CD8-positive, alpha-beta memory T cell (primary cell): Measurements from ENCODE around the gene DEDD. TPM values are rescaled to one million over a fixed set of nuclear protein-coding genes. Genes with fewer than 3 reads are reported as not detected.

Experiments used
- CTCF ChIA-PET: fragments of 350-600 bp; sonication (Branson Sonifier 250); formaldehyde crosslinking; loops from one replicate; lab custom pipeline; 2021; ENCODE audit warnings: antibody characterized with exemption; lab: Charles Lee
- POLR2A ChIA-PET: fragments of 350-600 bp; sonication (Branson Sonifier 250); formaldehyde crosslinking; loops from one replicate; lab custom pipeline; 2021; ENCODE audit warnings: antibody characterized with exemption; lab: Charles Lee
- DNase-seq, 5 donors: peaks; one replicate each; pipeline versions ENCODE4 v3.0.0 to v3.0.0-alpha.2; 2020 to 2022; ENCODE audit warnings: mixed read lengths in 1 of 5
- H3K27ac ChIP-seq: one replicate; pipeline ENCODE4 v1.7.0; 2013; ENCODE audit warnings: low read depth, mild to moderate bottlenecking, low read length, moderate library complexity
- H3K27me3 ChIP-seq: 2 replicates; pipeline ENCODE4 v1.7.0; 2013; ENCODE audit warnings: low read length, mild to moderate bottlenecking; ENCODE audit not compliant: insufficient read depth, poor library complexity, severe bottlenecking
- H3K36me3 ChIP-seq: 2 replicates; pipeline ENCODE4 v1.7.0; 2013; ENCODE audit warnings: mild to moderate bottlenecking, low read length, moderate library complexity; ENCODE audit not compliant: insufficient read depth
- H3K4me1 ChIP-seq: 2 replicates; pipeline ENCODE4 v1.7.0; 2013; ENCODE audit warnings: mild to moderate bottlenecking, low read length, moderate library complexity; ENCODE audit not compliant: insufficient read depth
- H3K4me3 ChIP-seq: 2 replicates; pipeline ENCODE4 v1.7.0; 2013; ENCODE audit warnings: mild to moderate bottlenecking, low read length
- H3K9me3 ChIP-seq: 2 replicates; pipeline ENCODE4 v1.7.0; 2013; ENCODE audit warnings: mild to moderate bottlenecking, low read length
- H3K27ac Mint-ChIP-seq, 8 donors: one replicate each; pipeline ENCODE4 v1.8.0; 2020 to 2021; ENCODE audit warnings: mixed read lengths in 8 of 8, mild to moderate bottlenecking in 6 of 8, inconsistent platforms in 3 of 8, moderate library complexity in 3 of 8
- H3K27me3 Mint-ChIP-seq, 2 donors: one replicate each; pipeline ENCODE4 v1.8.0; 2020 to 2021; ENCODE audit warnings: mixed read lengths in 2 of 2, mild to moderate bottlenecking in 1 of 2, moderate library complexity in 1 of 2
- H3K36me3 Mint-ChIP-seq, 3 donors: one replicate each; pipeline ENCODE4 v1.8.0; 2020 to 2021; ENCODE audit warnings: mixed read lengths in 3 of 3, inconsistent platforms in 1 of 3, mild to moderate bottlenecking in 1 of 3
- H3K4me1 Mint-ChIP-seq, 3 donors: one replicate each; pipeline ENCODE4 v1.8.0; 2020 to 2021; ENCODE audit warnings: mixed read lengths in 3 of 3, inconsistent platforms in 1 of 3, mild to moderate bottlenecking in 1 of 3
- H3K4me3 Mint-ChIP-seq, 7 donors: one replicate each; pipeline ENCODE4 v1.8.0; 2020 to 2021; ENCODE audit warnings: mixed read lengths in 7 of 7, mild to moderate bottlenecking in 6 of 7, moderate library complexity in 4 of 7, inconsistent platforms in 2 of 7
- H3K9me3 Mint-ChIP-seq, 5 donors: one replicate each; pipeline ENCODE4 v1.8.0; 2020 to 2022; ENCODE audit warnings: mixed read lengths in 5 of 5, mild to moderate bottlenecking in 3 of 5, moderate library complexity in 2 of 5, inconsistent platforms in 1 of 5
- polyA plus RNA-seq: library from polyadenylated mRNA; unstranded; fragments of 300-500 nt; fragmentation: Illumina TruSeq; gene quantifications from one replicate; pipeline ENCODE4 v1.2.3, GENCODE V29; 2021
- total RNA-seq, 2 experiments: library from RNA; stranded (reverse); gene quantifications; one replicate each; pipeline ENCODE4 v1.2.3, GENCODE V29; 2021

The DEDD gene
- total and polyA plus RNA-seq, 3 experiments from 2014 or later, result 30.0 to 41.9 (median 41.0) TPM

GRCh38 chr1:161171191-161171590, 38.7 kb upstream of the DEDD start:
- H3K4me1 Mint-ChIP-seq, result peaks cover 48 to 67% (median 64%) of the 10 kb centered on the region in 3 donors
- peaks cover 53% of the 10 kb centered on the region for H3K36me3 ChIP-seq
- H3K9me3 ChIP-seq, result no peaks in the 10 kb centered on the region
- peaks cover 0 to 79% (median 17%) of the 10 kb centered on the region in 3 donors for H3K36me3 Mint-ChIP-seq
- peaks cover 15% of the 10 kb centered on the region for H3K4me1 ChIP-seq
- no peaks in the 10 kb centered on the region for H3K27me3 ChIP-seq
- H3K4me3 ChIP-seq, result no peak overlapping the region
- POLR2A ChIA-PET, result interaction anchor here (1.2 kb wide), 1 partner anchor 11 kb away, joined by 5 read pairs; no protein-coding TSS in a partner anchor
- peaks cover 0 to 3% of the 10 kb centered on the region in 2 donors for H3K27me3 Mint-ChIP-seq
- H3K27ac Mint-ChIP-seq, result peak overlapping the region in 4 of 8 donors; percentile 32 to 89 (median 64)
- no peak for DNase-seq
- CTCF ChIA-PET, result interaction anchor here (0.9 to 2.0 kb wide), 3 partner anchors 22 to 135 kb away, joined by 3 to 7 read pairs (median 3); partner anchors contain the start of gene TOMM40L
- peak overlapping the region in 1 of 7 donors; percentile 60 for H3K4me3 Mint-ChIP-seq
- H3K27ac ChIP-seq, result no peak overlapping the region
- H3K9me3 Mint-ChIP-seq, result no peaks in the 10 kb centered on the region

- Histone ChIP-seq H3K27me3 (no peaks in the 10 kb centered on the region), H3K4me3 (no peak overlapping the region), H3K4me1 (peaks cover 16% of the 10 kb centered on the region), H3K9me3 (no peaks in the 10 kb centered on the region), H3K36me3 (peaks cover 45% of the 10 kb centered on the region), H3K27ac (no peak overlapping the region)
- Mint-ChIP-seq H3K36me3 (peaks cover 0 to 76% (median 19%) of the 10 kb centered on the region in 3 donors), H3K4me1 (peaks cover 42 to 67% (median 60%) of the 10 kb centered on the region in 3 donors), H3K4me3 (peak overlapping the region in 3 of 7 donors; percentile 34 to 80 (median 50)), H3K27me3 (peaks cover 0 to under 1% of the 10 kb centered on the region in 2 donors), H3K27ac (peak overlapping the region in 2 of 8 donors; percentile 36 to 68), H3K9me3 (no peaks in the 10 kb centered on the region)
- CTCF ChIA-PET, result interaction anchor here (1.7 to 2.0 kb wide), 2 partner anchors 13 to 34 kb away, joined by 4 to 6 read pairs; partner anchors contain the start of gene NDUFS2
- POLR2A ChIA-PET, result interaction anchor here (0.6 to 2.0 kb wide), 3 partner anchors 7 to 57 kb away, joined by 4 to 5 read pairs (median 4); partner anchors contain the start of gene NDUFS2
- no peak for DNase-seq
These were observed 36.4 kb upstream of the DEDD start for GRCh38 chr1:161168906-161169305.

- Histone ChIP-seq H3K4me1 (peaks cover 18% of the 10 kb centered on the region), H3K9me3 (no peaks in the 10 kb centered on the region), H3K36me3 (peaks cover 31% of the 10 kb centered on the region), H3K4me3 (peak overlapping the region; percentile 81), H3K27ac (peak overlapping the region; percentile 95), H3K27me3 (no peaks in the 10 kb centered on the region)
- ChIA-PET POLR2A (interaction anchor here (0.5 to 2.4 kb wide), 14 partner anchors 9 to 329 kb away, joined by 3 to 23 read pairs (median 5); partner anchors contain the start of genes B4GALT3, FCER1G, NDUFS2 and NIT1), CTCF (interaction anchor here (0.7 to 4.9 kb wide), 20 partner anchors 10 to 215 kb away, joined by 3 to 49 read pairs (median 6); partner anchors contain the start of genes APOA2, B4GALT3, DEDD and NDUFS2)
- Mint-ChIP-seq H3K4me1 (peaks cover 41 to 67% (median 58%) of the 10 kb centered on the region in 3 donors), H3K27me3 (no peaks in the 10 kb centered on the region), H3K27ac (peak overlapping the region; percentile 96 to 100 (median 99)), H3K9me3 (no peaks in the 10 kb centered on the region), H3K36me3 (peaks cover 0 to 75% (median 21%) of the 10 kb centered on the region in 3 donors), H3K4me3 (peak overlapping the region; percentile 87 to 96 (median 93))
- peak in 1 of 5 donors; percentile 51 for DNase-seq
These were observed 34.4 kb upstream of the DEDD start for GRCh38 chr1:161166669-161167548.

- Histone ChIP-seq H3K36me3 (peaks cover 22% of the 10 kb centered on the region), H3K27me3 (no peaks in the 10 kb centered on the region), H3K4me1 (peaks cover 27% of the 10 kb centered on the region), H3K27ac (peak within 1 kb of the TSS; percentile 95), H3K4me3 (peak within 1 kb of the TSS; percentile 81), H3K9me3 (no peaks in the 10 kb centered on the region)
- Mint-ChIP-seq H3K9me3 (no peaks in the 10 kb centered on the region), H3K4me1 (peaks cover 43 to 76% (median 66%) of the 10 kb centered on the region in 3 donors), H3K4me3 (peak within 1 kb of the TSS; percentile 87 to 96 (median 93)), H3K27ac (peak within 1 kb of the TSS; percentile 96 to 100 (median 99)), H3K36me3 (peaks cover 0 to 74% (median 23%) of the 10 kb centered on the region in 3 donors), H3K27me3 (no peaks in the 10 kb centered on the region)
- ChIA-PET CTCF (interaction anchor here (0.7 to 4.9 kb wide), 32 partner anchors 10 to 222 kb away, joined by 3 to 49 read pairs (median 4); partner anchors contain the start of genes ADAMTS4, APOA2, B4GALT3 and DEDD), POLR2A (interaction anchor here (0.6 to 2.4 kb wide), 18 partner anchors 9 to 148 kb away, joined by 3 to 23 read pairs (median 4); partner anchors contain the start of genes B4GALT3, DEDD, FCER1G and NDUFS2)
- DNase-seq, result peak; percentile 88 to 97 (median 93)
These were observed 33.5 kb upstream of the DEDD start, which contains the start of gene PPOX for GRCh38 chr1:161165742-161166668. Gene PPOX, plus strand, starts transcription at chr1:161166426. Its CDS starts 422 bp downstream, at chr1:161166848.

GRCh38 chr1:161164901-161165610, 32.6 kb upstream of the DEDD start:
- DNase-seq, result no peak
- H3K36me3 ChIP-seq, result peaks cover 15% of the 10 kb centered on the region
- Mint-ChIP-seq H3K36me3 (peaks cover 0 to 70% (median 19%) of the 10 kb centered on the region in 3 donors), H3K4me1 (peaks cover 47 to 86% (median 75%) of the 10 kb centered on the region in 3 donors), H3K9me3 (no peaks in the 10 kb centered on the region), H3K27ac (peak overlapping the region; percentile 96 to 100 (median 99)), H3K27me3 (no peaks in the 10 kb centered on the region), H3K4me3 (peak overlapping the region; percentile 21 to 96 (median 92))
- H3K4me1 ChIP-seq, result peaks cover 36% of the 10 kb centered on the region
- no peaks in the 10 kb centered on the region for H3K9me3 ChIP-seq
- H3K27me3 ChIP-seq, result no peaks in the 10 kb centered on the region
- H3K27ac ChIP-seq, result peak overlapping the region; percentile 95
- peak overlapping the region; percentile 81 for H3K4me3 ChIP-seq
- ChIA-PET POLR2A (interaction anchor here (0.6 to 2.4 kb wide), 13 partner anchors 10 to 149 kb away, joined by 3 to 23 read pairs (median 5); partner anchors contain the start of genes B4GALT3, DEDD, NDUFS2 and SDHC), CTCF (interaction anchor here (0.6 to 4.9 kb wide), 30 partner anchors 10 to 235 kb away, joined by 3 to 49 read pairs (median 4); partner anchors contain the start of genes ADAMTS4, APOA2, B4GALT3 and NDUFS2)

- H3K4me1 ChIP-seq, result peaks cover 44% of the 10 kb centered on the region
- POLR2A ChIA-PET, result no interaction called here
- peak overlapping the region in 7 of 8 donors; percentile 75 to 100 (median 98) for H3K27ac Mint-ChIP-seq
These were observed 31.3 kb upstream of the DEDD start for GRCh38 chr1:161163793-161164192.

More at GRCh38 chr1:161163793-161164192, 31.3 kb upstream of the DEDD start:
- no peak overlapping the region for H3K4me3 ChIP-seq
- no peak overlapping the region for H3K27ac ChIP-seq
- H3K9me3 ChIP-seq, result no peaks in the 10 kb centered on the region
- H3K27me3 ChIP-seq, result no peaks in the 10 kb centered on the region
- Mint-ChIP-seq H3K9me3 (no peaks in the 10 kb centered on the region), H3K4me1 (peaks cover 54 to 87% (median 85%) of the 10 kb centered on the region in 3 donors), H3K36me3 (peaks cover 0 to 72% (median 16%) of the 10 kb centered on the region in 3 donors), H3K27me3 (no peaks in the 10 kb centered on the region), H3K4me3 (peak overlapping the region in 3 of 7 donors; percentile 3 to 94 (median 53))
- CTCF ChIA-PET, result interaction anchor here (3.6 to 4.9 kb wide), 2 partner anchors 9 to 27 kb away, joined by 42 to 44 read pairs; partner anchors contain the start of gene UFC1
- no peak for DNase-seq
- peaks cover 10% of the 10 kb centered on the region for H3K36me3 ChIP-seq
